Epithelial cell of proximal tubule (primary cell): ENCODE measurements around the gene ANKHD1. TPM values are rescaled to one million over a fixed set of nuclear protein-coding genes. Genes with fewer than 3 reads are reported as not detected.
"Not testable (repeated sequence)": the region's sequence is repeated elsewhere in the genome, so short reads cannot be mapped to it uniquely, and the experiment has no call there.

Experiments used
- DNase-seq: peaks from one replicate; pipeline ENCODE4 v3.0.0-alpha.2; 2011; ENCODE audit warnings: low read depth
- H3K4me3 ChIP-seq: 2 replicates; pipeline ENCODE4 v1.5.1; 2011; ENCODE audit warnings: low read depth, mild to moderate bottlenecking, low read length
- total RNA-seq: library from RNA; depleted of rRNA; stranded (reverse); fragments of >200 nt; gene quantifications from 2 replicates; pipeline ENCODE4 v1.2.3, GENCODE V29; 2015
- TF ChIP-seq, protein P1 (sequence below): conservative IDR thresholded peaks from 2 replicates; pipeline ENCODE4 v1.5.1; 2012; ENCODE audit warnings: low read depth, mild to moderate bottlenecking, low read length

ANKHD1 gene
- total RNA-seq, 1 donor from 2014 or later: 32.6 TPM

- TF ChIP-seq, protein P1, sequence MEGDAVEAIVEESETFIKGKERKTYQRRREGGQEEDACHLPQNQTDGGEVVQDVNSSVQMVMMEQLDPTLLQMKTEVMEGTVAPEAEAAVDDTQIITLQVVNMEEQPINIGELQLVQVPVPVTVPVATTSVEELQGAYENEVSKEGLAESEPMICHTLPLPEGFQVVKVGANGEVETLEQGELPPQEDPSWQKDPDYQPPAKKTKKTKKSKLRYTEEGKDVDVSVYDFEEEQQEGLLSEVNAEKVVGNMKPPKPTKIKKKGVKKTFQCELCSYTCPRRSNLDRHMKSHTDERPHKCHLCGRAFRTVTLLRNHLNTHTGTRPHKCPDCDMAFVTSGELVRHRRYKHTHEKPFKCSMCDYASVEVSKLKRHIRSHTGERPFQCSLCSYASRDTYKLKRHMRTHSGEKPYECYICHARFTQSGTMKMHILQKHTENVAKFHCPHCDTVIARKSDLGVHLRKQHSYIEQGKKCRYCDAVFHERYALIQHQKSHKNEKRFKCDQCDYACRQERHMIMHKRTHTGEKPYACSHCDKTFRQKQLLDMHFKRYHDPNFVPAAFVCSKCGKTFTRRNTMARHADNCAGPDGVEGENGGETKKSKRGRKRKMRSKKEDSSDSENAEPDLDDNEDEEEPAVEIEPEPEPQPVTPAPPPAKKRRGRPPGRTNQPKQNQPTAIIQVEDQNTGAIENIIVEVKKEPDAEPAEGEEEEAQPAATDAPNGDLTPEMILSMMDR: no peak
- no peak overlapping the region for H3K4me3 ChIP-seq
- no peak for DNase-seq
Measured at GRCh38 chr5:140468188-140468587, 66.6 kb downstream of the ANKHD1 start.

DNA sequence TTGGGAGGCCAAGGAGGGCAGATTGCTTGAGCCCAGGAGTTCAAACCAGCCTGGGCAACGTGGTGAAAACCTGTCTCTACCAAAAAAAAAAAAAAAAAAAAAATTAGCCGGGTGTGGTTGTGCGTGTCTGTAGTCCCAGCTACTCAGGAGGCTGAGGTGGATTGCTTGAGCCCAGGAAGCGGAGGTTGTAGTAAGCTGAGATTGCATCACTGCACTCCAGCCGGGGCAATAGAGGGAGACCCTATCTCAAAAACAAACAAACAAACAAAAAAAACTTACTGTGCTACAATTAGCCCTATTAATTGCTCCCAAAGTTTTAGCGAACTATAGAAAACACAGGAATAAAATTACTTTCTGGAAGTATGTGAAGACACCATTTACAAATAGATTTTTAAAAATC, 67.6 kb downstream of the ANKHD1 start:
- no peak for DNase-seq
- TF ChIP-seq, protein P1: no peak
- no peak overlapping the region for H3K4me3 ChIP-seq

DNA sequence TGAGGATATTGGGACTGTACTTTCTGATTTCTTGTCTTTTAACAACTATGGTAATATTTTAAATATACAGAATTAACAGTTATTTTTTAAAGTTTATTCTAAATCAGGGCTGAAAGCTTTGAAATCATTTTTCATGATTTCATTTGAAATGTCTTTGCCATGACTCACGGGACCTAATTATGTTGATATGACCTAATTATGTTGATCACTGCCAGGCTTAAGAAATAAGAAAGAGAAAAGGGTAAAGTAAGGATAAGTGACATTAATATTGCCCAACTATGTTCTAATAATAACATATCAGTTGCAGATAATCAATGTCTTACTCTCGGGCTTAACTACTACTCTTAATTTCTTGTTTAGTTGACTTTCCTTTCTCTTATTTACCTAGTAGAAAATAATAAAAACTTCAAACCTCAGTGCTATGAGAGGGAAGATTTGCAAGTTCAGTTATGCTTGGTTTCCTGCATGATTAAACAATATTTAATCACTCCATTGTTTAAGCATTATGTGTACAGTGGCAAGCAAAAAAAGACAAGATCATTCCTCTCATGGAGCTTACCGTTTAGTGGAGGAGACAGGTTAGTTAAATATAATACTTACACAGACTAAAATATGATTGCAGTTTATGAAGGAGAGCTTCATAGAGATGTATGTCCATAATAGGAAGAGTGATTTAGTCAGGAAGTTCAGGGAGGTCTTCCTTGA, 78.8 kb downstream of the ANKHD1 start:
- TF ChIP-seq, protein P1: no peak
- DNase-seq: no peak

DNA sequence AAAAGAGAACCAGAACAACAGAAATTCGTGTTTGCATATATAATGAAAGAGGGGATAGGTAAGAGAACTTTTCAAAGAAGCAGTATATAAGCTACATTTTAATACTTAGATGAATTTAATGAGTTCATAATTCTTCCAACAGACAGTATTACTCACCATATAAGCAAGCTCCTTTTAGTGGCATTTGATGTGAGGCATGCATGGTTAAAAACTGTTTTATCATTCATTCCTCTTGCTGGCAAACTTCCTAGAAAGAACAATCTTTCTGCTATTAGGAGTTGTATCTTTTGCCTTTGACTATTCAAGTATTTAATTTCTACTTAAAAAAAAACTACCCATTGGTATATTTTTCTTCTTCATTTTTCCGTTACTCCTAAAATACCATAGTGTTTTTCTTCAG, 80.1 kb downstream of the ANKHD1 start:
- TF ChIP-seq, protein P1: no peak
- H3K4me3 ChIP-seq: no peak overlapping the region
- DNase-seq: no peak

More for the DNA sequence above, 78.8 kb downstream of the ANKHD1 start:
- no peak overlapping the region for H3K4me3 ChIP-seq

DNA sequence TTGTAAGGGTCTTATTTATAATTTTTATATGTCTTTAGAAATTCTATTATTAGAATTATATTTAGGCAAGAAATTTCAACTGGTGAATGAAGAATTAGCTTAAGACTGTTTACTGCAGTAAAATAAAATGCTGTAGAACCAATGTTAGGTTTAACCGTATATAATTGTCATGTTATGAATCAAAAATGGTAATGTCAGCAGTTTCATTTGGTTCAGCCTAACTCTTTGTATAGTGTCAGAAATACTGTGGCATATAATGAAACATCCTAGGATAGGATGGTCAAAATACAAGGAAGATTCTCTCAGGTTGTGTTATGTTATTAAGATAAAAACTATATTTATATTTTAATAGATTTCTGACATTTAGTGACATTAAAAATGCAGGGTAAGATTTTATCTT, 81.4 kb downstream of the ANKHD1 start:
- DNase-seq: no peak
- no peak overlapping the region for H3K4me3 ChIP-seq
- TF ChIP-seq, protein P1: no peak

DNA sequence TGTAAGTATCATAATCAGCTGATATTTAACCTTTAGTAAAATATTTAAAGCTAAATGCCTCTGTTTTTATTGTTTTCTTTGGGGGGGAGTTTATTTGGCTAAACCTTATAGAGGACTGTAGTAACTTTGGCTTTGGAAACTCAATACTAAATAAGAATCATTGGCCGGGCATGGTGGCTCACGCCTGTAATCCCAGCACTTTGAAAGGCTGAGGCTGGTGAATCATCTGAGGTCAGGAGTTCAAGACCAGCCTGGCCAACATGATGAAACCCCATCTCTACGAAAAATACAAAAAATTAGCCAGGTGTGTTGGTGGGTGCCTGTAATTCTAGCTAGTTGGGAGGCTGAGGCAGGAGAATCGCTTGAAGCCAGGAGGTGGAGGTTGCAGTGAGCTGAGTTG, 86.5 kb downstream of the ANKHD1 start:
- H3K4me3 ChIP-seq, DNase-seq: not testable (repeated sequence)

DNA sequence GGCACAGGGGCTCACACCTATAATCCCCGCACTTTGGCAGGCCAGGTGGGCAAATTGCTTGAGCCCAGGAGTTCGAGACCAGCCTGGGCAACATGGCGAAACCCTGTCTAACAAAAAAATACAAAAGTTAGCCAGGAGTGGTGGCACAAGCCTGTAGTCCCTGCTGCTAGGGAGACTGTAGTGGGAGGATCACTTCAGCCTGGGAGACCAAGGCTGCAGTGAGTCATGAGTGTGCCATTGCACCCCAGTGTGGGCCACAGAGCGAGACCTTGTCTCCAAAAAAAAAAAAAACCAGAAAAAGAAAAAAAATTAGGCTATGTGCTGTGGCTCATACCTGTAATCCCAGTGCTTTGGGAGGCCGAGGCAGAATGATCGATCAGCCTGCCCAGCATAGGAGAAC, 87.3 kb downstream of the ANKHD1 start:
- DNase-seq: no peak
- TF ChIP-seq, protein P1: no peak

GRCh38 chr5:140497897-140498296, 96.3 kb downstream of the ANKHD1 start:
- H3K4me3 ChIP-seq: no peak overlapping the region
- TF ChIP-seq, protein P1: no peak
- peak; percentile 42 for DNase-seq

More for the DNA sequence above, 87.3 kb downstream of the ANKHD1 start:
- no peak overlapping the region for H3K4me3 ChIP-seq
